ENCODE data around the gene UBD. TPM values are rescaled to one million over a fixed set of nuclear protein-coding genes. Genes with fewer than 3 reads are reported as not detected.

The UBD gene
- total RNA-seq, 1 donor from 2014 or later: not detected

DNA sequence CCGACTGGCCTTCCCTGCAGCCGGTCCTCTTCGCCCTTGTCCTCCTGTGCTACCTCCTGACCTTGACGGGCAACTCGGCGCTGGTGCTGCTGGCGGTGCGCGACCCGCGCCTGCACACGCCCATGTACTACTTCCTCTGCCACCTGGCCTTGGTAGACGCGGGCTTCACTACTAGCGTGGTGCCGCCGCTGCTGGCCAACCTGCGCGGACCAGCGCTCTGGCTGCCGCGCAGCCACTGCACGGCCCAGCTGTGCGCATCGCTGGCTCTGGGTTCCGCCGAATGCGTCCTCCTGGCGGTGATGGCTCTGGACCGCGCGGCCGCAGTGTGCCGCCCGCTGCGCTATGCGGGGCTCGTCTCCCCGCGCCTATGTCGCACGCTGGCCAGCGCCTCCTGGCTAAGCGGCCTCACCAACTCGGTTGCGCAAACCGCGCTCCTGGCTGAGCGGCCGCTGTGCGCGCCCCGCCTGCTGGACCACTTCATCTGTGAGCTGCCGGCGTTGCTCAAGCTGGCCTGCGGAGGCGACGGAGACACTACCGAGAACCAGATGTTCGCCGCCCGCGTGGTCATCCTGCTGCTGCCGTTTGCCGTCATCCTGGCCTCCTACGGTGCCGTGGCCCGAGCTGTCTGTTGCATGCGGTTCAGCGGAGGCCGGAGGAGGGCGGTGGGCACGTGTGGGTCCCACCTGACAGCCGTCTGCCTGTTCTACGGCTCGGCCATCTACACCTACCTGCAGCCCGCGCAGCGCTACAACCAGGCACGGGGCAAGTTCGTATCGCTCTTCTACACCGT, 6.1 kb downstream of the UBD start:
- TF ChIP-seq, protein P1, sequence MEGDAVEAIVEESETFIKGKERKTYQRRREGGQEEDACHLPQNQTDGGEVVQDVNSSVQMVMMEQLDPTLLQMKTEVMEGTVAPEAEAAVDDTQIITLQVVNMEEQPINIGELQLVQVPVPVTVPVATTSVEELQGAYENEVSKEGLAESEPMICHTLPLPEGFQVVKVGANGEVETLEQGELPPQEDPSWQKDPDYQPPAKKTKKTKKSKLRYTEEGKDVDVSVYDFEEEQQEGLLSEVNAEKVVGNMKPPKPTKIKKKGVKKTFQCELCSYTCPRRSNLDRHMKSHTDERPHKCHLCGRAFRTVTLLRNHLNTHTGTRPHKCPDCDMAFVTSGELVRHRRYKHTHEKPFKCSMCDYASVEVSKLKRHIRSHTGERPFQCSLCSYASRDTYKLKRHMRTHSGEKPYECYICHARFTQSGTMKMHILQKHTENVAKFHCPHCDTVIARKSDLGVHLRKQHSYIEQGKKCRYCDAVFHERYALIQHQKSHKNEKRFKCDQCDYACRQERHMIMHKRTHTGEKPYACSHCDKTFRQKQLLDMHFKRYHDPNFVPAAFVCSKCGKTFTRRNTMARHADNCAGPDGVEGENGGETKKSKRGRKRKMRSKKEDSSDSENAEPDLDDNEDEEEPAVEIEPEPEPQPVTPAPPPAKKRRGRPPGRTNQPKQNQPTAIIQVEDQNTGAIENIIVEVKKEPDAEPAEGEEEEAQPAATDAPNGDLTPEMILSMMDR (IDR thresholded peaks at IDR 0.05): no peak
- DNase-seq (peak; percentile 42), ATAC-seq (ENCODE audit: low read depth) (peak; percentile 60)
- peaks cover 13% of the 10 kb centered on the region for H3K4me1 Mint-ChIP-seq
- H3K9me3 Mint-ChIP-seq: no peaks in the 10 kb centered on the region
- ChIA-PET CTCF (no interaction called here), POLR2A (interaction anchor here (0.8 kb wide), 1 partner anchor 13 kb away, joined by 3 read pairs; no protein-coding TSS in a partner anchor)
- intact Hi-C loops (cut with micrococcal nuclease): loop anchor here (5.0 kb wide), 1 partner anchor 99 kb away; no protein-coding TSS in a partner anchor
- H3K27me3 Mint-ChIP-seq: peaks cover 38% of the 10 kb centered on the region
- peak overlapping the region; percentile 86 for H3K4me3 Mint-ChIP-seq
- no peak overlapping the region for H3K27ac Mint-ChIP-seq
- no peaks in the 10 kb centered on the region for H3K36me3 Mint-ChIP-seq (ENCODE audit: low read depth)

DNA sequence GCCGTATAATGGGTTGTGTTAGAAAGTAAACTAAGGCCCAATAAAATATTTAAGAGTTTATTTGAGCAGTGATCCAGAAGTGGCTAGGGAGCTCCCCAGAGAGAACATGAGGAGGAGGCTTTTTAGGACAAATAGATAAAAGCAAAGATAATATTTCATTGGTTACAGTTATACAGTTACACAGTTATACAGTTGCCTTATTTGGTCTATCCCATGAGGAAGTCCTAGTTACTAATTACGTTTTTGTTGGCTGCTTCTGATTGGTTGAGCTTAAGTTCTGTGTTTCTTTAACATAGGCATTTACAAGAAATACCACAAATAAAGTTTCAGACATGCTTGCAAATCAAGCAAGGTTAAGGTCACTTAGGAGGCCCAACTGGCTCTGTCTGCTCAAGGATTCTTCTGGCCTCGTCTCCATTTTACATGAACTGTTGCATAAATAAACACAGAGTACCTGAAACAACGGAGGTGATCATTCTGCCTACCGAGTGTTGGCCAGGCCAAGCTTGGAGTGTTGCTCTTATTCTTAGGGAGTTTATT, 7.0 kb downstream of the UBD start:
- H3K9me3 Mint-ChIP-seq: no peaks in the 10 kb centered on the region
- intact Hi-C loops (cut with micrococcal nuclease): loop anchor here (5.0 kb wide), 1 partner anchor 100 kb away; no protein-coding TSS in a partner anchor
- H3K4me1 Mint-ChIP-seq: peaks cover 13% of the 10 kb centered on the region
- POLR2A ChIA-PET: interaction anchor here (0.8 kb wide), 1 partner anchor 12 kb away, joined by 3 read pairs; no protein-coding TSS in a partner anchor
- peak overlapping the region; percentile 86 for H3K4me3 Mint-ChIP-seq
- H3K27ac Mint-ChIP-seq: no peak overlapping the region
- CTCF ChIA-PET: interaction anchor here (1.9 kb wide), 1 partner anchor 37 kb away, joined by 5 read pairs; no protein-coding TSS in a partner anchor
- peaks cover 41% of the 10 kb centered on the region for H3K27me3 Mint-ChIP-seq
- TF ChIP-seq, protein P1 (IDR thresholded peaks at IDR 0.05): no peak
- ATAC-seq (ENCODE audit: low read depth) (peak; percentile 87), DNase-seq (no peak)
- H3K36me3 Mint-ChIP-seq (ENCODE audit: low read depth): no peaks in the 10 kb centered on the region

- ChIA-PET CTCF (no interaction called here), POLR2A (no interaction called here)
- no peak for DNase-seq
- Mint-ChIP-seq H3K27me3 (peaks cover 19% of the 10 kb centered on the region), H3K4me1 (peaks cover under 1% of the 10 kb centered on the region), H3K36me3 (ENCODE audit: low read depth) (no peaks in the 10 kb centered on the region), H3K9me3 (no peaks in the 10 kb centered on the region), H3K4me3 (no peak overlapping the region), H3K27ac (no peak overlapping the region)
- intact Hi-C loops (cut with micrococcal nuclease): no loop called here
- ATAC-seq (ENCODE audit: low read depth): no peak
- TF ChIP-seq, protein P1 (IDR thresholded peaks at IDR 0.05): no peak
Measured at GRCh38 chr6:29547573-29547972, 12.0 kb downstream of the UBD start.

GRCh38 chr6:29537714-29538403, 21.7 kb downstream of the UBD start:
- Mint-ChIP-seq H3K36me3 (ENCODE audit: low read depth) (no peaks in the 10 kb centered on the region), H3K27ac (no peak overlapping the region), H3K27me3 (peaks cover 18% of the 10 kb centered on the region), H3K4me1 (no peaks in the 10 kb centered on the region), H3K9me3 (no peaks in the 10 kb centered on the region), H3K4me3 (no peak overlapping the region)
- CTCF ChIA-PET: no interaction called here
- intact Hi-C loops (cut with micrococcal nuclease): no loop called here
- DNase-seq (no peak), ATAC-seq (ENCODE audit: low read depth) (no peak)
- TF ChIP-seq, protein P1 (IDR thresholded peaks at IDR 0.05): no peak
- POLR2A ChIA-PET: no interaction called here

Data from activated B cell treated with CpG ODN at 0.5 μM for 24 hours (primary cell).